Lung (tissue), 12 donors: ENCODE measurements around the gene RPH3AL. TPM values are rescaled to one million over a fixed set of nuclear protein-coding genes. Genes with fewer than 3 reads are reported as not detected.

Source experiments
- ATAC-seq: fragments of 200-7000 bp; cut with Tn5 transposase; one replicate; pipeline ENCODE4 v1.9.1; 2020; ENCODE audit warnings: moderate number of reproducible peaks; ENCODE audit not compliant: insufficient read depth, low FRiP score
- DNase-seq, 3 donors: peaks; one replicate each; pipeline ENCODE4 v3.0.0-alpha.2; 2013 to 2017
- H3K27ac ChIP-seq, 2 donors: one replicate each; pipeline ENCODE4 v1.5.1; 2013; ENCODE audit warnings: mild to moderate bottlenecking in 2 of 2, moderate library complexity in 2 of 2, control low read depth in 1 of 2, inconsistent platforms in 1 of 2, low read depth in 1 of 2, low read length in 1 of 2
- H3K27me3 ChIP-seq, 3 donors: one replicate each; pipeline ENCODE4 v1.5.1; 2013; ENCODE audit warnings: low read length in 2 of 3; ENCODE audit not compliant: control insufficient read depth in 3 of 3, insufficient read depth in 3 of 3
- H3K36me3 ChIP-seq, 4 donors: one replicate each; pipeline ENCODE4 v1.5.1; 2013; ENCODE audit warnings: low read length in 4 of 4, mild to moderate bottlenecking in 1 of 4, moderate library complexity in 1 of 4; ENCODE audit not compliant: control insufficient read depth in 4 of 4, insufficient read depth in 4 of 4
- H3K4me1 ChIP-seq, 5 donors: one replicate each; pipeline ENCODE4 v1.5.1; 2013; ENCODE audit warnings: low read length in 5 of 5, mild to moderate bottlenecking in 2 of 5, moderate library complexity in 1 of 5; ENCODE audit not compliant: control insufficient read depth in 5 of 5, insufficient read depth in 5 of 5
- H3K4me3 ChIP-seq: one replicate; pipeline ENCODE4 v1.5.1; 2013; ENCODE audit warnings: mild to moderate bottlenecking, control low read depth, moderate library complexity
- H3K9ac ChIP-seq, 2 donors: one replicate each; pipeline ENCODE4 v1.5.1; 2013; ENCODE audit warnings: low read length in 2 of 2, control low read depth in 1 of 2; ENCODE audit not compliant: insufficient read depth in 1 of 2
- H3K9me3 ChIP-seq, 4 donors: one replicate each; pipeline ENCODE4 v1.5.1; 2013; ENCODE audit warnings: low read length in 3 of 4, mild to moderate bottlenecking in 1 of 4, moderate library complexity in 1 of 4; ENCODE audit not compliant: control insufficient read depth in 4 of 4, insufficient read depth in 3 of 4
- WGBS, 2 donors: extraction: QIAGEN DNeasy Blood & Tissue Kit; methylation state at CpG; one replicate each; pipeline ENCODE4 v1.1.7; 2013; 5-methylcytosine and 5-hydroxymethylcytosine counted together
- polyA plus RNA-seq, 2 donors: library from polyadenylated mRNA; stranded (reverse); fragments of 200-250 nt; gene quantifications; one replicate each; pipeline ENCODE4 v1.2.1, GENCODE V29; 2013
- total RNA-seq, 2 donors: library from RNA; depleted of rRNA in 1 of 2; stranded (reverse); fragments of >200 nt in 1 of 2; gene quantifications; one replicate each; pipeline ENCODE4 v1.2.1, GENCODE V29; 2014 to 2021
- TF ChIP-seq, protein P1 (sequence below): IDR thresholded peaks from 2 replicates; pipeline ENCODE4 v1.5.1; 2012; ENCODE audit warnings: mild to moderate bottlenecking; ENCODE audit errors: control extremely low read depth, extremely low read depth
- donor health status: control.
- donor health status: control.
- donor health status: Bipolar disorder and iron deficiency.
- donor health status: healthy.
- donor health status: DM: yes; HTN: yes; CAD: no.

The RPH3AL gene
- total and polyA plus RNA-seq, 4 donors, result 19.5 to 76.6 (median 21.6) TPM

DNA sequence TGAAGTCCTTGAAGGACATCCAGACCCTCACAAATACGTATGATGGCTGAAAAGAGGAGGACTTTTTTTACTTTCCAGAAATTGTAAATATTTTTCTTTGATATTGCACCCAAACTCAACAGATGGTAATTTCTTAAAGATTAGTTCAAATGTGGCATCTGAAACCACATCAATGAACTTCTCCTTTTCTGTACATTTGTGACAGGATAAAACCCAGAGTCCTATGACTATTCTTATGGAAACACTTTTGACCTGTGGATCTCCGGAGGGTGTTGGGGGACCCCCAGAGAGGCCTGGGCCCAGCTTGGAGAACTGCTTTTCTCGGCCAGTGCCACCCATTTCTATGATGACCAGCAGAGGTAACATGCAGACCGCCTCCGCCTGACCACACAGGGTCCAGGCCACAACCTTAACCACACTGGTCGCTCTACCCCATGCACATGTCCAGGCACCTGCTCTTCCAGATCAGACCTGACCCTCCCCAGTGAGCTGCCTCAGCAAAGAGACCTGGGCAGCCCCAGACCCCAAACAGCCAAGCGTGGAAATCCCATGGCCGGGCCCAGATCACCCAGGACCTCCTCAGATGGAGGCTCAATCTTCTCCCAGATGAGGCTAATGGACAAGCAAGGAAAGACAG, 22.7 kb downstream of the RPH3AL start:
- H3K36me3 ChIP-seq, result peaks cover 0 to 18% (median 0%) of the 10 kb centered on the region in 4 donors
- no peak overlapping the region for H3K27ac ChIP-seq
- peaks cover 0 to 2% (median 0%) of the 10 kb centered on the region in 3 donors for H3K27me3 ChIP-seq
- DNase-seq, result no peak
- peaks cover 0 to 8% (median 4%) of the 10 kb centered on the region in 5 donors for H3K4me1 ChIP-seq
- H3K9ac ChIP-seq, result no peak overlapping the region
- WGBS, 2 donors, result 74 to 88% methylated on average over 8 of the region's 8 CpGs
- H3K4me3 ChIP-seq, result no peak overlapping the region
- TF ChIP-seq, protein P1, sequence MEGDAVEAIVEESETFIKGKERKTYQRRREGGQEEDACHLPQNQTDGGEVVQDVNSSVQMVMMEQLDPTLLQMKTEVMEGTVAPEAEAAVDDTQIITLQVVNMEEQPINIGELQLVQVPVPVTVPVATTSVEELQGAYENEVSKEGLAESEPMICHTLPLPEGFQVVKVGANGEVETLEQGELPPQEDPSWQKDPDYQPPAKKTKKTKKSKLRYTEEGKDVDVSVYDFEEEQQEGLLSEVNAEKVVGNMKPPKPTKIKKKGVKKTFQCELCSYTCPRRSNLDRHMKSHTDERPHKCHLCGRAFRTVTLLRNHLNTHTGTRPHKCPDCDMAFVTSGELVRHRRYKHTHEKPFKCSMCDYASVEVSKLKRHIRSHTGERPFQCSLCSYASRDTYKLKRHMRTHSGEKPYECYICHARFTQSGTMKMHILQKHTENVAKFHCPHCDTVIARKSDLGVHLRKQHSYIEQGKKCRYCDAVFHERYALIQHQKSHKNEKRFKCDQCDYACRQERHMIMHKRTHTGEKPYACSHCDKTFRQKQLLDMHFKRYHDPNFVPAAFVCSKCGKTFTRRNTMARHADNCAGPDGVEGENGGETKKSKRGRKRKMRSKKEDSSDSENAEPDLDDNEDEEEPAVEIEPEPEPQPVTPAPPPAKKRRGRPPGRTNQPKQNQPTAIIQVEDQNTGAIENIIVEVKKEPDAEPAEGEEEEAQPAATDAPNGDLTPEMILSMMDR, result no peak
- no peak for ATAC-seq
- no peaks in the 10 kb centered on the region for H3K9me3 ChIP-seq

DNA sequence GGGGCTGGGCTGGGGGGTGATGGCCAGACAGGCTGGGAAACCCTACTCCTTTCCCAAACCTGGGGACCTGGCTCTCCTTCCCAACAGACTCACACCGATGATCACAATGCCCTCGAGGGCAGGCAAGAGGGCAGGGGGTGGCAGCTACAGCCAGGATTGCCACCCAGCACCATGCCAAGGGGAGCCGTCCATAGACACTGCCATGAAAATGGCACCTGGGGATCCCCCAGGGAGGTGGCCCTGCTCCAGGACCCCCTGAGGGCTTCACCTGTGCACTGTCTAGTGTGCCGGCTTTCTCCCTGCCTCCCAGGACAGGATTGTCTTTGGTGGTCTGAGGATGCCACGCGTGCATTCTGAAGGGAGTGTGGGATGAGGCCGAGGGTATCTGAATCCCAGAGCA, 24.6 kb downstream of the RPH3AL start:
- peaks cover 0 to 2% (median 0%) of the 10 kb centered on the region in 3 donors for H3K27me3 ChIP-seq
- WGBS, 2 donors, result 96% methylated on average over 7 of the region's 7 CpGs
- no peaks in the 10 kb centered on the region for H3K9me3 ChIP-seq
- peaks cover 0 to 20% (median 0%) of the 10 kb centered on the region in 4 donors for H3K36me3 ChIP-seq
- peaks cover 0 to 4% (median 0%) of the 10 kb centered on the region in 5 donors for H3K4me1 ChIP-seq
- H3K4me3 ChIP-seq, result no peak overlapping the region
- no peak for DNase-seq
- TF ChIP-seq, protein P1, result no peak
- no peak for ATAC-seq
- H3K9ac ChIP-seq, result no peak overlapping the region
- H3K27ac ChIP-seq, result no peak overlapping the region

DNA sequence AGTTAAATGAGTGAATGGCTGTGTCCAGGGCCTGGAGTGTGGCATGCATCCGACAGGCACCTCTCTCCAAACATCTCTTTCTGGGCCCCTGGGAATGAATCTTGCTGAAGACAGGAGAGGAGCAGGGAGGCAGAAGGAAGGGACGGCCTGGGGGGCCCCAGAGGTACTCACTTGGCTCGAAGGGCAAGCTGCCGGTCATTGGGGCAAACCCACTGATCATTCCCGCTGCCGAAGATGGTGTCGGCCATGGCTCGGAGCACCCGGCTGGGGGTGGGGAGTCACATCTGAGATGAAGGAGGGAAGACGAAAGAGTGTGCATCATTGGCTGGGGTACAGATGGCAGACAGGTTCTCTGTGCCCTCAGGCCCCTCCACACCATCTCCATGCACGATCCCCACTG, 25.3 kb downstream of the RPH3AL start:
- DNase-seq, result no peak
- 97% methylated on average over 9 to 11 of the region's 11 CpGs for WGBS, 2 donors
- Histone ChIP-seq H3K27me3 (peaks cover 0 to 8% (median 2%) of the 10 kb centered on the region in 3 donors), H3K4me1 (peaks cover 0 to 4% (median 0%) of the 10 kb centered on the region in 5 donors), H3K9ac (no peak overlapping the region), H3K9me3 (no peaks in the 10 kb centered on the region), H3K4me3 (no peak overlapping the region), H3K27ac (no peak overlapping the region), H3K36me3 (peaks cover 0 to 20% (median 0%) of the 10 kb centered on the region in 4 donors)
- ATAC-seq, result no peak
- TF ChIP-seq, protein P1, result no peak
